ENCODE data around the gene SLC37A1. TPM values are rescaled to one million over a fixed set of nuclear protein-coding genes. Genes with fewer than 3 reads are reported as not detected.

The SLC37A1 gene
- polyA plus RNA-seq, 1 experiment = 0.88 TPM

GRCh38 chr21:42495027-42495426, 18.6 kb upstream of the SLC37A1 start:
- no peak for TF ChIP-seq CTCF (IDR thresholded peaks at IDR 0.05; ENCODE audit: insufficient read depth, low read depth, low read length)
- CTCF ChIA-PET = no interaction called here
- H3K27me3 ChIP-seq (ENCODE audit: control insufficient read depth, insufficient read depth, low read length) = peaks cover 3% of the 10 kb centered on the region
- no peak for DNase-seq (ENCODE audit: low read depth)
- POLR2A ChIA-PET = no interaction called here
- H3K36me3 ChIP-seq (ENCODE audit: control insufficient read depth, insufficient read depth, low read length) = no peaks in the 10 kb centered on the region
- no peak overlapping the region for H3K4me3 ChIP-seq (ENCODE audit: low read depth, low read length)

- TF ChIP-seq CTCF (IDR thresholded peaks at IDR 0.05; ENCODE audit: insufficient read depth, low read depth, low read length) = no peak
- CTCF ChIA-PET = no interaction called here
- POLR2A ChIA-PET = no interaction called here
- no peaks in the 10 kb centered on the region for H3K36me3 ChIP-seq (ENCODE audit: control insufficient read depth, insufficient read depth, low read length)
- peaks cover 3% of the 10 kb centered on the region for H3K27me3 ChIP-seq (ENCODE audit: control insufficient read depth, insufficient read depth, low read length)
- H3K4me3 ChIP-seq (ENCODE audit: low read depth, low read length) = peak overlapping the region; percentile 52
- DNase-seq (ENCODE audit: low read depth) = no peak
Measured at GRCh38 chr21:42495765-42496119, 17.9 kb upstream of the SLC37A1 start.

- Histone ChIP-seq H3K27me3 (ENCODE audit: control insufficient read depth, insufficient read depth, low read length) (peaks cover 3% of the 10 kb centered on the region), H3K36me3 (ENCODE audit: control insufficient read depth, insufficient read depth, low read length) (no peaks in the 10 kb centered on the region), H3K4me3 (ENCODE audit: low read depth, low read length) (peak within 1 kb of the TSS; percentile 57)
- ChIA-PET CTCF (no interaction called here), POLR2A (no interaction called here)
- 0 out of 2 replicates have a peak, but pooled peaks have one; percentile 8 for TF ChIP-seq CTCF (IDR thresholded peaks at IDR 0.05; ENCODE audit: insufficient read depth, low read depth, low read length)
- peak; percentile 91 for DNase-seq (ENCODE audit: low read depth)
Measured at GRCh38 chr21:42496120-42496838, 17.4 kb upstream of the SLC37A1 start, which contains the start of gene RSPH1. TSS of gene RSPH1 (minus strand) at chr21:42496224. CDS start at chr21:42496186, 38 bp downstream.

GRCh38 chr21:42496839-42497202, 16.8 kb upstream of the SLC37A1 start:
- peaks cover 3% of the 10 kb centered on the region for H3K27me3 ChIP-seq (ENCODE audit: control insufficient read depth, insufficient read depth, low read length)
- H3K4me3 ChIP-seq (ENCODE audit: low read depth, low read length) = peak overlapping the region; percentile 57
- POLR2A ChIA-PET = no interaction called here
- H3K36me3 ChIP-seq (ENCODE audit: control insufficient read depth, insufficient read depth, low read length) = no peaks in the 10 kb centered on the region
- CTCF ChIA-PET = no interaction called here
- DNase-seq (ENCODE audit: low read depth) = no peak
- no peak for TF ChIP-seq CTCF (IDR thresholded peaks at IDR 0.05; ENCODE audit: insufficient read depth, low read depth, low read length)

DNA sequence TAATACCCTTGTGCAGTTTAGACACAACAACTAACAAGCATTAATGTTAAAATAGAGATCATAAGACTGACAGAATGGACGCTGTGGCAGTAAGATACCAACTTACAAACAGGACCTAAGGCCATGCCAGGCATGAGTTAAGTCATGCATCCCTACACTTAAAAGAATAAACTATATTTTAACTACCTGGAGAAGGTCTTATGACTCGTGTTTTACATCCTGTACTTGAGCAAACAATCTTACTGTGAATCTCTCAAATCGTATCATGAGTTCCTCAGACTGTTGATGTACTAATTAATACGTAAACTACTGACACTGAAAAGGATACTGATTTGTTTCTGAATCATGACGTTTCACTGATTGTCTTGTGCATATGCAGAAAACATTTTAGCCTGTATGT, 15.6 kb upstream of the SLC37A1 start:
- CTCF ChIA-PET = no interaction called here
- no peak for TF ChIP-seq CTCF (IDR thresholded peaks at IDR 0.05; ENCODE audit: insufficient read depth, low read depth, low read length)
- DNase-seq (ENCODE audit: low read depth) = no peak
- POLR2A ChIA-PET = no interaction called here
- Histone ChIP-seq H3K4me3 (ENCODE audit: low read depth, low read length) (no peak overlapping the region), H3K27me3 (ENCODE audit: control insufficient read depth, insufficient read depth, low read length) (peaks cover 3% of the 10 kb centered on the region), H3K36me3 (ENCODE audit: control insufficient read depth, insufficient read depth, low read length) (no peaks in the 10 kb centered on the region)

All from BJ (cell line).